ENCODE measurements around the gene CHD9. TPM values are rescaled to one million over a fixed set of nuclear protein-coding genes. Genes with fewer than 3 reads are reported as not detected.

CHD9 gene
- total RNA-seq, 1 donor from 2014 or later: 68.6 TPM

GRCh38 chr16:53153130-53153529 lies 98.3 kb downstream of the CHD9 start:
- DNase-seq (ENCODE audit: extremely low spot score, unreplicated experiment): no peak
- H3K4me3 Mint-ChIP-seq: no peak overlapping the region
- no peaks in the 10 kb centered on the region for H3K4me1 Mint-ChIP-seq (ENCODE audit: unreplicated experiment)
- H3K36me3 Mint-ChIP-seq: peaks cover 17% of the 10 kb centered on the region
- no peaks in the 10 kb centered on the region for H3K9me3 Mint-ChIP-seq
- H3K27ac Mint-ChIP-seq: no peak overlapping the region
- H3K27me3 Mint-ChIP-seq: no peaks in the 10 kb centered on the region
- no peak for TF ChIP-seq CTCF (conservative IDR thresholded peaks at IDR 0.05)

- DNase-seq (ENCODE audit: extremely low spot score, unreplicated experiment): no peak
- peaks cover 12% of the 10 kb centered on the region for H3K36me3 Mint-ChIP-seq
- no peaks in the 10 kb centered on the region for H3K9me3 Mint-ChIP-seq
- H3K27ac Mint-ChIP-seq: no peak overlapping the region
- no peaks in the 10 kb centered on the region for H3K27me3 Mint-ChIP-seq
- TF ChIP-seq CTCF (conservative IDR thresholded peaks at IDR 0.05): no peak
- H3K4me1 Mint-ChIP-seq (ENCODE audit: unreplicated experiment): no peaks in the 10 kb centered on the region
- H3K4me3 Mint-ChIP-seq: no peak overlapping the region
Observed at GRCh38 chr16:53154513-53154912, 99.7 kb downstream of the CHD9 start.

- Mint-ChIP-seq H3K4me1 (ENCODE audit: unreplicated experiment) (peaks cover 4% of the 10 kb centered on the region), H3K36me3 (peaks cover 17% of the 10 kb centered on the region), H3K27ac (no peak overlapping the region), H3K9me3 (no peaks in the 10 kb centered on the region), H3K4me3 (no peak overlapping the region), H3K27me3 (no peaks in the 10 kb centered on the region)
- DNase-seq (ENCODE audit: extremely low spot score, unreplicated experiment): no peak
- TF ChIP-seq CTCF (conservative IDR thresholded peaks at IDR 0.05): no peak
Observed at GRCh38 chr16:53156516-53156915, 101.7 kb downstream of the CHD9 start.

- no peak for DNase-seq (ENCODE audit: extremely low spot score, unreplicated experiment)
- Mint-ChIP-seq H3K4me3 (no peak overlapping the region), H3K4me1 (ENCODE audit: unreplicated experiment) (peaks cover 4% of the 10 kb centered on the region), H3K36me3 (peaks cover 17% of the 10 kb centered on the region), H3K9me3 (no peaks in the 10 kb centered on the region), H3K27me3 (no peaks in the 10 kb centered on the region), H3K27ac (no peak overlapping the region)
- peak; percentile 85 for TF ChIP-seq CTCF (conservative IDR thresholded peaks at IDR 0.05)
Observed at GRCh38 chr16:53159781-53160436, 105.1 kb downstream of the CHD9 start.

- no peak for TF ChIP-seq CTCF (conservative IDR thresholded peaks at IDR 0.05)
- no peaks in the 10 kb centered on the region for H3K9me3 Mint-ChIP-seq
- H3K36me3 Mint-ChIP-seq: no peaks in the 10 kb centered on the region
- no peak overlapping the region for H3K4me3 Mint-ChIP-seq
- DNase-seq (ENCODE audit: extremely low spot score, unreplicated experiment): no peak
- H3K27ac Mint-ChIP-seq: no peak overlapping the region
- peaks cover 4% of the 10 kb centered on the region for H3K4me1 Mint-ChIP-seq (ENCODE audit: unreplicated experiment)
- H3K27me3 Mint-ChIP-seq: no peaks in the 10 kb centered on the region
Observed at GRCh38 chr16:53166099-53166498, 111.3 kb downstream of the CHD9 start.

Data from type B pancreatic cell (in vitro differentiated cells).